ENCODE results near the gene CARMIL1.

CARMIL1 gene

GRCh38 chr6:25359191-25359861, 80.2 kb downstream of the CARMIL1 start:
- Histone ChIP-seq H4K20me1 (ENCODE audit: insufficient read depth, low read length) (no peaks in the 10 kb centered on the region), H3K4me2 (ENCODE audit: low read length) (no peak overlapping the region), H3K9ac (ENCODE audit: low read length) (no peak overlapping the region), H3K27ac (ENCODE audit: low read length) (no peak overlapping the region), H3K9me3 (ENCODE audit: insufficient read depth, low read length) (no peaks in the 10 kb centered on the region), H3K79me2 (ENCODE audit: low read length) (no peaks in the 10 kb centered on the region), H3K4me3 (ENCODE audit: low read length) (no peak overlapping the region), H3K27me3 (ENCODE audit: low read depth, low read length) (0 out of 2 replicates have a peak, but pooled peaks cover 3% of the 10 kb centered on the region), H2AFZ (ENCODE audit: low read depth, low read length) (no peak overlapping the region), H3K36me3 (replicated peaks; ENCODE audit: low read depth, low read length) (no peaks in the 10 kb centered on the region), H3K4me1 (ENCODE audit: low read length) (no peaks in the 10 kb centered on the region)
- no peak for TF ChIP-seq EZH2phosphoT487 (IDR thresholded peaks at IDR 0.05; ENCODE audit: low read depth)
- no peak for TF ChIP-seq CTCF (IDR thresholded peaks at IDR 0.05; ENCODE audit: low read depth, low read length)

- H3K4me2 ChIP-seq (ENCODE audit: low read length), result no peak overlapping the region
- no peak overlapping the region for H2AFZ ChIP-seq (ENCODE audit: low read depth, low read length)
- TF ChIP-seq EZH2phosphoT487 (IDR thresholded peaks at IDR 0.05; ENCODE audit: low read depth), result no peak
- TF ChIP-seq CTCF (IDR thresholded peaks at IDR 0.05; ENCODE audit: low read depth, low read length), result no peak
- no peaks in the 10 kb centered on the region for H3K36me3 ChIP-seq (replicated peaks; ENCODE audit: low read depth, low read length)
- no peaks in the 10 kb centered on the region for H4K20me1 ChIP-seq (ENCODE audit: insufficient read depth, low read length)
- no peaks in the 10 kb centered on the region for H3K4me1 ChIP-seq (ENCODE audit: low read length)
- H3K4me3 ChIP-seq (ENCODE audit: low read length), result no peak overlapping the region
- H3K9ac ChIP-seq (ENCODE audit: low read length), result no peak overlapping the region
- H3K27me3 ChIP-seq (ENCODE audit: low read depth, low read length), result 0 out of 2 replicates have a peak, but pooled peaks cover 3% of the 10 kb centered on the region
- no peaks in the 10 kb centered on the region for H3K9me3 ChIP-seq (ENCODE audit: insufficient read depth, low read length)
- no peak overlapping the region for H3K27ac ChIP-seq (ENCODE audit: low read length)
- no peaks in the 10 kb centered on the region for H3K79me2 ChIP-seq (ENCODE audit: low read length)
Measured at GRCh38 chr6:25359891-25360290, 80.7 kb downstream of the CARMIL1 start.

- no peaks in the 10 kb centered on the region for H3K79me2 ChIP-seq (ENCODE audit: low read length)
- H2AFZ ChIP-seq (ENCODE audit: low read depth, low read length), result no peak overlapping the region
- H3K9ac ChIP-seq (ENCODE audit: low read length), result no peak overlapping the region
- no peak overlapping the region for H3K27ac ChIP-seq (ENCODE audit: low read length)
- no peaks in the 10 kb centered on the region for H3K4me1 ChIP-seq (ENCODE audit: low read length)
- no peak for TF ChIP-seq EZH2phosphoT487 (IDR thresholded peaks at IDR 0.05; ENCODE audit: low read depth)
- no peak for TF ChIP-seq CTCF (IDR thresholded peaks at IDR 0.05; ENCODE audit: low read depth, low read length)
- H3K4me2 ChIP-seq (ENCODE audit: low read length), result no peak overlapping the region
- H3K4me3 ChIP-seq (ENCODE audit: low read length), result no peak overlapping the region
- no peaks in the 10 kb centered on the region for H3K36me3 ChIP-seq (replicated peaks; ENCODE audit: low read depth, low read length)
- no peaks in the 10 kb centered on the region for H3K9me3 ChIP-seq (ENCODE audit: insufficient read depth, low read length)
- 0 out of 2 replicates have a peak, but pooled peaks cover 3% of the 10 kb centered on the region for H3K27me3 ChIP-seq (ENCODE audit: low read depth, low read length)
- no peaks in the 10 kb centered on the region for H4K20me1 ChIP-seq (ENCODE audit: insufficient read depth, low read length)
Measured at GRCh38 chr6:25360621-25361020, 81.4 kb downstream of the CARMIL1 start.

- TF ChIP-seq CTCF (IDR thresholded peaks at IDR 0.05; ENCODE audit: low read depth, low read length) (no peak), EZH2phosphoT487 (IDR thresholded peaks at IDR 0.05; ENCODE audit: low read depth) (no peak)
- Histone ChIP-seq H3K4me3 (ENCODE audit: low read length) (no peak overlapping the region), H3K9ac (ENCODE audit: low read length) (no peak overlapping the region), H3K79me2 (ENCODE audit: low read length) (no peaks in the 10 kb centered on the region), H3K4me1 (ENCODE audit: low read length) (no peaks in the 10 kb centered on the region; the same call in 1 of the 2 replicates), H4K20me1 (ENCODE audit: insufficient read depth, low read length) (no peaks in the 10 kb centered on the region), H3K36me3 (replicated peaks; ENCODE audit: low read depth, low read length) (no peaks in the 10 kb centered on the region), H3K27me3 (ENCODE audit: low read depth, low read length) (0 out of 2 replicates have a peak, but pooled peaks cover 3% of the 10 kb centered on the region), H3K27ac (ENCODE audit: low read length) (no peak overlapping the region), H3K9me3 (ENCODE audit: insufficient read depth, low read length) (no peaks in the 10 kb centered on the region), H2AFZ (ENCODE audit: low read depth, low read length) (no peak overlapping the region), H3K4me2 (ENCODE audit: low read length) (no peak overlapping the region)
Measured at GRCh38 chr6:25363427-25363826, 84.3 kb downstream of the CARMIL1 start.
